HEK293T (cell line): Measurements from ENCODE around the gene CYP20A1.
"Not testable (repeated sequence)": the region's sequence is repeated elsewhere in the genome, so short reads cannot be mapped to it uniquely, and the experiment has no call there.

ENCODE experiments used
- CTCF ChIA-PET: fragments of 350-600 bp; formaldehyde crosslinking; extraction: SDS; loops from one replicate; lab custom pipeline; 2021; ENCODE audit warnings: antibody characterized with exemption, inconsistent platforms; lab: Yijun Ruan, JAX
- POLR2A ChIA-PET: fragments of 350-600 bp; formaldehyde crosslinking; extraction: SDS; loops from one replicate; lab custom pipeline; 2020; ENCODE audit warnings: antibody characterized with exemption, inconsistent platforms; lab: Yijun Ruan, JAX
- DNase-seq: peaks from one replicate; pipeline ENCODE4 v3.0.0; 2012; ENCODE audit warnings: mixed read lengths; ENCODE audit errors: extremely low spot score
- ARNT ChIP-seq: fragments of 450-650 bp; IDR thresholded peaks from 2 replicates; pipeline ENCODE4 v1.6.1; 2017; ENCODE audit warnings: mild to moderate bottlenecking
- BHLHE40 ChIP-seq: fragments of 450-650 bp; IDR thresholded peaks from 2 replicates; pipeline ENCODE4 v1.6.1; 2016; ENCODE audit warnings: mild to moderate bottlenecking, moderate library complexity, borderline replicate concordance
- CTBP1 ChIP-seq: fragments of 450-650 bp; IDR thresholded peaks from 2 replicates; pipeline ENCODE4 v1.6.1; 2016; ENCODE audit warnings: borderline replicate concordance
- ELF4 ChIP-seq: fragments of 450-650 bp; IDR thresholded peaks from 2 replicates; pipeline ENCODE4 v1.6.1; 2017; ENCODE audit warnings: antibody characterized with exemption
- FOXA1 ChIP-seq: fragments of 450-650 bp; IDR thresholded peaks from 2 replicates; pipeline ENCODE4 v1.6.1; 2016; ENCODE audit warnings: mild to moderate bottlenecking
- FOXK2 ChIP-seq: fragments of 450-650 bp; IDR thresholded peaks from 2 replicates; pipeline ENCODE4 v1.6.1; 2016; ENCODE audit warnings: mild to moderate bottlenecking
- FOXM1 ChIP-seq: fragments of 450-650 bp; IDR thresholded peaks from 2 replicates; pipeline ENCODE4 v1.6.1; 2017; ENCODE audit warnings: mild to moderate bottlenecking, borderline replicate concordance
- HDGF ChIP-seq: fragments of 450-650 bp; IDR thresholded peaks from 2 replicates; pipeline ENCODE4 v1.6.1; 2017; ENCODE audit warnings: antibody characterized with exemption, borderline replicate concordance
- L3MBTL2 ChIP-seq: fragments of 450-650 bp; conservative IDR thresholded peaks from 2 replicates; pipeline ENCODE4 v1.6.1; 2016; ENCODE audit warnings: mild to moderate bottlenecking
- LEF1 ChIP-seq: fragments of 450-650 bp; IDR thresholded peaks from 2 replicates; pipeline ENCODE4 v1.6.1; 2017; ENCODE audit warnings: mild to moderate bottlenecking, borderline replicate concordance
- NFRKB ChIP-seq: fragments of 450-650 bp; IDR thresholded peaks from 2 replicates; pipeline ENCODE4 v1.6.1; 2016; ENCODE audit warnings: mild to moderate bottlenecking, moderate library complexity
- PKNOX1 ChIP-seq: fragments of 450-650 bp; IDR thresholded peaks from 2 replicates; pipeline ENCODE4 v1.6.1; 2016
- SP1 ChIP-seq: fragments of 450-650 bp; IDR thresholded peaks from 2 replicates; pipeline ENCODE4 v1.6.1; 2017
- SUZ12 ChIP-seq: fragments of 450-650 bp; IDR thresholded peaks from 2 replicates; pipeline ENCODE4 v1.6.1; 2016; ENCODE audit warnings: mild to moderate bottlenecking
- TARDBP ChIP-seq: fragments of 450-650 bp; IDR thresholded peaks from 2 replicates; pipeline ENCODE4 v1.6.1; 2016
- ZNF384 ChIP-seq: fragments of 450-650 bp; IDR thresholded peaks from 2 replicates; pipeline ENCODE4 v1.6.1; 2016

Gene CYP20A1

GRCh38 chr2:203238704-203239526 is at the start of gene CYP20A1:
Gene CYP20A1 (plus strand): TSS chr2:203239018. CDS start chr2:203239063, 45 bp downstream.
- CTCF ChIA-PET: interaction anchor here (0.8 to 1.5 kb wide), 2 partner anchors 14 to 34 kb away, joined by 3 read pairs; no protein-coding TSS in a partner anchor
- TF ChIP-seq ARNT: no peak
- peak; percentile 87 for TF ChIP-seq L3MBTL2
- peak; percentile 76 for TF ChIP-seq ELF4
- POLR2A ChIA-PET: interaction anchor here (0.6 to 2.4 kb wide), 16 partner anchors 9 to 327 kb away, joined by 3 to 13 read pairs (median 3); partner anchors contain the start of genes ABI2, CARF and WDR12
- DNase-seq: peak; percentile 89

- POLR2A ChIA-PET, CTCF ChIA-PET, DNase-seq: not testable (repeated sequence)
These were observed 48.3 kb upstream of the CYP20A1 start for GRCh38 chr2:203190547-203190946.

- CTCF ChIA-PET: not testable (repeated sequence)
These were observed 47.8 kb upstream of the CYP20A1 start for GRCh38 chr2:203191026-203191425.

GRCh38 chr2:203191961-203192360 is 46.9 kb upstream of the CYP20A1 start:
- no peak for DNase-seq
- ChIA-PET CTCF (no interaction called here), POLR2A (no interaction called here)
- TF ChIP-seq ELF4: no peak
- no peak for TF ChIP-seq NFRKB
- TF ChIP-seq SUZ12: no peak
- no peak for TF ChIP-seq FOXA1
- TF ChIP-seq CTBP1: no peak
- TF ChIP-seq TARDBP: no peak
- no peak for TF ChIP-seq FOXK2
- no peak for TF ChIP-seq SP1
- no peak for TF ChIP-seq PKNOX1
- TF ChIP-seq BHLHE40: no peak
- no peak for TF ChIP-seq HDGF

More at GRCh38 chr2:203191026-203191425, 47.8 kb upstream of the CYP20A1 start:
- POLR2A ChIA-PET, DNase-seq: not testable (repeated sequence)

- TF ChIP-seq ELF4: no peak
- TF ChIP-seq SUZ12: no peak
- TF ChIP-seq HDGF: no peak
- TF ChIP-seq PKNOX1: no peak
- no peak for TF ChIP-seq ARNT
- no peak for TF ChIP-seq FOXK2
- TF ChIP-seq CTBP1: no peak
- no peak for TF ChIP-seq FOXA1
- no peak for TF ChIP-seq SP1
- no peak for TF ChIP-seq TARDBP
- TF ChIP-seq LEF1: no peak
- no peak for TF ChIP-seq FOXM1
- TF ChIP-seq L3MBTL2: no peak
- TF ChIP-seq BHLHE40: no peak
- no peak for TF ChIP-seq NFRKB
- TF ChIP-seq ZNF384: no peak
- ChIA-PET POLR2A (no interaction called here), CTCF (no interaction called here)
- DNase-seq: no peak
These were observed 43.3 kb upstream of the CYP20A1 start for GRCh38 chr2:203195331-203196036.

- no peak for DNase-seq
- POLR2A ChIA-PET: no interaction called here
- CTCF ChIA-PET: no interaction called here
- no peak for TF ChIP-seq BHLHE40
These were observed 38.0 kb upstream of the CYP20A1 start for GRCh38 chr2:203200866-203201265.

GRCh38 chr2:203201426-203201825 is 37.4 kb upstream of the CYP20A1 start:
- ChIA-PET CTCF (no interaction called here), POLR2A (no interaction called here)
- no peak for DNase-seq
- TF ChIP-seq ELF4: no peak
- TF ChIP-seq CTBP1: no peak
- no peak for TF ChIP-seq SP1
- no peak for TF ChIP-seq PKNOX1
- TF ChIP-seq ZNF384: no peak
- TF ChIP-seq HDGF: no peak
- no peak for TF ChIP-seq FOXM1
- TF ChIP-seq BHLHE40: no peak
- no peak for TF ChIP-seq LEF1
- TF ChIP-seq ARNT: no peak
- TF ChIP-seq FOXK2: no peak
- TF ChIP-seq FOXA1: no peak
- TF ChIP-seq TARDBP: no peak
- TF ChIP-seq NFRKB: no peak
- no peak for TF ChIP-seq SUZ12
